Mesenchymal stem cell (in vitro differentiated cells and primary cell): ENCODE results near the gene CDK5RAP3.

Source experiments
- DNase-seq: peaks from one replicate; pipeline ENCODE4 v3.0.0-alpha.2; 2013
- H2AFZ ChIP-seq: one replicate; pipeline ENCODE4 v1.6.1; 2013; ENCODE audit warnings: low read depth, mild to moderate bottlenecking, control low read depth, inconsistent platforms, low read length, moderate library complexity
- H2AK5ac ChIP-seq: 2 replicates; pipeline ENCODE4 v1.6.1; 2013; ENCODE audit warnings: low read length, moderate library complexity, mild to moderate bottlenecking, inconsistent platforms; ENCODE audit not compliant: severe bottlenecking
- H2BK120ac ChIP-seq: one replicate; pipeline ENCODE4 v1.6.1; 2013; ENCODE audit warnings: low read depth, mild to moderate bottlenecking, inconsistent platforms, low read length, moderate library complexity
- H2BK12ac ChIP-seq, 2 experiments: one replicate each; pipeline ENCODE4 v1.6.1; 2013; ENCODE audit warnings: inconsistent platforms in 2 of 2, low read length in 2 of 2, mild to moderate bottlenecking in 2 of 2, moderate library complexity in 2 of 2, control low read depth in 1 of 2
- H2BK15ac ChIP-seq: one replicate; pipeline ENCODE4 v1.6.1; 2013; ENCODE audit warnings: mild to moderate bottlenecking, low read depth, inconsistent platforms; ENCODE audit not compliant: poor library complexity, severe bottlenecking
- H2BK5ac ChIP-seq: 2 replicates; pipeline ENCODE4 v1.6.1; 2013; ENCODE audit warnings: low read depth, mild to moderate bottlenecking, low read length, control low read depth, inconsistent platforms; ENCODE audit not compliant: poor library complexity, severe bottlenecking
- H3K14ac ChIP-seq, 2 experiments: one replicate each; pipeline ENCODE4 v1.6.1; 2013; ENCODE audit warnings: inconsistent platforms in 2 of 2, low read length in 2 of 2, control low read depth in 1 of 2, mild to moderate bottlenecking in 1 of 2, moderate library complexity in 1 of 2
- H3K18ac ChIP-seq, 2 experiments: one replicate each; pipeline ENCODE4 v1.6.1; 2013; ENCODE audit warnings: inconsistent platforms in 2 of 2, low read length in 2 of 2, control low read depth in 1 of 2, low read depth in 1 of 2, mild to moderate bottlenecking in 1 of 2
- H3K23ac ChIP-seq, 2 experiments: one replicate each; pipeline ENCODE4 v1.6.1; 2013; ENCODE audit warnings: inconsistent platforms in 2 of 2, low read length in 2 of 2, mild to moderate bottlenecking in 2 of 2, moderate library complexity in 2 of 2, control low read depth in 1 of 2
- H3K27ac ChIP-seq: 2 replicates; pipeline ENCODE4 v1.5.1; 2013; ENCODE audit warnings: mild to moderate bottlenecking, moderate library complexity, low read length, control low read depth, inconsistent platforms; ENCODE audit not compliant: poor library complexity, severe bottlenecking
- H3K27me3 ChIP-seq, 2 experiments: 2 replicates each; pipeline versions ENCODE4 v1.6.1 to v1.7.0; 2013; ENCODE audit warnings: low read length in 2 of 2, mild to moderate bottlenecking in 2 of 2, moderate library complexity in 2 of 2, control low read depth in 1 of 2, inconsistent platforms in 1 of 2; ENCODE audit not compliant: control insufficient read depth in 1 of 2, insufficient read depth in 1 of 2
- H3K36me3 ChIP-seq, 2 experiments: 2 replicates each; pipeline versions ENCODE4 v1.6.1 to v1.7.0; 2013; ENCODE audit warnings: low read length in 2 of 2, control low read depth in 1 of 2, inconsistent platforms in 1 of 2, low read depth in 1 of 2, mild to moderate bottlenecking in 1 of 2; ENCODE audit not compliant: insufficient read depth in 2 of 2, control insufficient read depth in 1 of 2
- H3K4ac ChIP-seq, 2 experiments: one replicate each; pipeline ENCODE4 v1.6.1; 2013; ENCODE audit warnings: inconsistent platforms in 2 of 2, low read length in 2 of 2, mild to moderate bottlenecking in 2 of 2, moderate library complexity in 2 of 2, control low read depth in 1 of 2, low read depth in 1 of 2
- H3K4me1 ChIP-seq: 2 replicates; pipeline ENCODE4 v1.6.1; 2013; ENCODE audit warnings: low read depth, low read length, control low read depth; ENCODE audit not compliant: control insufficient read depth, insufficient read depth
- H3K4me2 ChIP-seq: 2 replicates; pipeline ENCODE4 v1.6.1; 2013; ENCODE audit warnings: low read length, mild to moderate bottlenecking, inconsistent platforms; ENCODE audit not compliant: poor library complexity, severe bottlenecking
- H3K4me3 ChIP-seq, 2 experiments: 2 replicates each; pipeline versions ENCODE4 v1.5.1 to v1.7.0; 2013; ENCODE audit warnings: low read length in 2 of 2, mild to moderate bottlenecking in 2 of 2, control low read depth in 1 of 2, low read depth in 1 of 2; ENCODE audit not compliant: insufficient read depth in 1 of 2
- H3K79me1 ChIP-seq: replicated peaks from 2 replicates; pipeline ENCODE4 v1.6.1; 2013; ENCODE audit warnings: mild to moderate bottlenecking, control low read depth, low read length, inconsistent platforms; ENCODE audit not compliant: poor library complexity, severe bottlenecking
- H3K9ac ChIP-seq: 2 replicates; pipeline ENCODE4 v1.7.0; 2013; ENCODE audit warnings: mild to moderate bottlenecking, low read length, moderate library complexity
- H3K9me3 ChIP-seq: 2 replicates; pipeline ENCODE4 v1.7.0; 2013; ENCODE audit warnings: mild to moderate bottlenecking, low read length; ENCODE audit not compliant: control insufficient read depth
- H4K8ac ChIP-seq: one replicate; pipeline ENCODE4 v1.6.1; 2013; ENCODE audit warnings: inconsistent platforms, mild to moderate bottlenecking, low read length, moderate library complexity
- H4K91ac ChIP-seq: one replicate; pipeline ENCODE4 v1.6.1; 2013; ENCODE audit warnings: mild to moderate bottlenecking, low read length, inconsistent platforms
- whole genome bisulfite sequencing: methylation state at CpG from one replicate; pipeline ENCODE4 v1.1.7; 2013; ENCODE audit warnings: mixed read lengths; 5-methylcytosine and 5-hydroxymethylcytosine counted together

The CDK5RAP3 gene

GRCh38 chr17:48025040-48025903 is 54.4 kb downstream of the CDK5RAP3 start:
- Histone ChIP-seq H2AK5ac (no peak overlapping the region), H2BK120ac (no peak overlapping the region), H2BK5ac (no peak overlapping the region), H4K8ac (peak overlapping the region; percentile 43), H2BK12ac (no peak overlapping the region), H3K4ac (no peak overlapping the region), H3K79me1 (no peaks in the 10 kb centered on the region), H3K27me3 (no peaks in the 10 kb centered on the region), H3K4me3 (peak overlapping the region; percentile 44 to 83), H2BK15ac (no peak overlapping the region), H3K18ac (peak overlapping the region in 1 of 2 experiments; percentile 62), H3K23ac (no peak overlapping the region), H3K27ac (peak overlapping the region; percentile 16), H3K14ac (peak overlapping the region in 1 of 2 experiments; percentile 87), H3K4me2 (peak overlapping the region; percentile 91), H3K36me3 (peaks cover 0 to 4% of the 10 kb centered on the region in 2 experiments), H3K9ac (peak overlapping the region; percentile 85), H2AFZ (peak overlapping the region; percentile 33), H4K91ac (peak overlapping the region; percentile 53), H3K9me3 (no peaks in the 10 kb centered on the region), H3K4me1 (peaks cover 26% of the 10 kb centered on the region)
- 2% methylated on average over 55 of the region's 56 CpGs for WGBS
- DNase-seq, result peak; percentile 97

GRCh38 chr17:48025904-48026501 is 55.1 kb downstream of the CDK5RAP3 start:
- H4K91ac ChIP-seq, result no peak overlapping the region
- H2BK120ac ChIP-seq, result no peak overlapping the region
- H3K4me1 ChIP-seq, result peaks cover 26% of the 10 kb centered on the region
- no peak overlapping the region for H3K18ac ChIP-seq
- no peak overlapping the region for H3K23ac ChIP-seq
- peak overlapping the region; percentile 16 for H3K27ac ChIP-seq
- H3K79me1 ChIP-seq, result no peaks in the 10 kb centered on the region
- no peak overlapping the region for H2BK15ac ChIP-seq
- no peak overlapping the region for H2BK5ac ChIP-seq
- H3K27me3 ChIP-seq, result no peaks in the 10 kb centered on the region
- H3K4ac ChIP-seq, result no peak overlapping the region
- peak overlapping the region; percentile 74 for H3K4me2 ChIP-seq
- peak overlapping the region; percentile 19 for H4K8ac ChIP-seq
- no peak overlapping the region for H3K14ac ChIP-seq
- DNase-seq, result no peak
- no peaks in the 10 kb centered on the region for H3K9me3 ChIP-seq
- peak overlapping the region in 1 of 2 experiments; percentile 83 for H3K4me3 ChIP-seq
- H3K9ac ChIP-seq, result peak overlapping the region; percentile 85
- H2AK5ac ChIP-seq, result peak overlapping the region; percentile 53
- WGBS, result 60% methylated on average over 7 of the region's 8 CpGs
- no peak overlapping the region for H2AFZ ChIP-seq
- H2BK12ac ChIP-seq, result peak overlapping the region in 1 of 2 experiments; percentile 80
- H3K36me3 ChIP-seq, result peaks cover 0 to 4% of the 10 kb centered on the region in 2 experiments

GRCh38 chr17:48026502-48027321 is 55.8 kb downstream of the CDK5RAP3 start:
- Histone ChIP-seq H3K27ac (no peak overlapping the region), H3K18ac (peak overlapping the region; percentile 6 to 61), H3K9me3 (no peaks in the 10 kb centered on the region), H2BK120ac (no peak overlapping the region), H3K9ac (peak overlapping the region; percentile 85), H3K4me2 (no peak overlapping the region), H3K14ac (peak overlapping the region in 1 of 2 experiments; percentile 85), H2AFZ (peak overlapping the region; percentile 19), H2BK12ac (peak overlapping the region in 1 of 2 experiments; percentile 50), H3K4ac (peak overlapping the region; percentile 64 to 88), H2AK5ac (no peak overlapping the region), H3K27me3 (no peaks in the 10 kb centered on the region), H3K36me3 (peaks cover 0 to 7% of the 10 kb centered on the region in 2 experiments), H3K4me1 (peaks cover 26% of the 10 kb centered on the region), H3K23ac (peak overlapping the region in 1 of 2 experiments; percentile 20), H4K91ac (peak overlapping the region; percentile 5), H2BK15ac (no peak overlapping the region), H3K4me3 (peak overlapping the region in 1 of 2 experiments; percentile 83), H4K8ac (peak overlapping the region; percentile 49), H2BK5ac (no peak overlapping the region), H3K79me1 (no peaks in the 10 kb centered on the region)
- WGBS, result 25% methylated on average over 18 of the region's 18 CpGs
- DNase-seq, result peak; percentile 87
